K562 (cell line): Measurements from ENCODE around the gene ANKS1A. TPM values are rescaled to one million over a fixed set of nuclear protein-coding genes. Genes with fewer than 3 reads are reported as not detected.

Source experiments
- C11orf30 ChIP-seq: fragments of 450-650 bp; IDR thresholded peaks from 2 replicates; pipeline ENCODE4 v1.6.1; 2016; ENCODE audit warnings: low read depth, mild to moderate bottlenecking
- CHCHD3 ChIP-seq: fragments of 250-450 bp; sonication (Bioruptor Pico); IDR thresholded peaks from 2 replicates; pipeline ENCODE4 v2.1.2; 2022; ENCODE audit warnings: mild to moderate bottlenecking
- CREB3 ChIP-seq: fragments of 450-650 bp; conservative IDR thresholded peaks from 2 replicates; pipeline ENCODE4 v1.6.1; 2016; ENCODE audit warnings: missing genetic modification characterization, low read depth, mild to moderate bottlenecking, missing compliant biosample characterization, moderate library complexity
- EGR1 ChIP-seq: fragments of 450-650 bp; conservative IDR thresholded peaks from 2 replicates; pipeline ENCODE4 v1.6.1; 2017; ENCODE audit warnings: mild to moderate bottlenecking
- HCFC1 ChIP-seq: IDR thresholded peaks from 2 replicates; pipeline ENCODE4 v1.6.1; 2012; ENCODE audit warnings: low read depth, low read length, improper control_type of control experiment
- MAFG ChIP-seq: fragments of 450-650 bp; conservative IDR thresholded peaks from 2 replicates; pipeline ENCODE4 v1.6.1; 2016; ENCODE audit warnings: missing genetic modification characterization, missing compliant biosample characterization
- MCM3 ChIP-seq: fragments of 450-650 bp; IDR thresholded peaks from 2 replicates; pipeline ENCODE4 v1.6.1; 2016
- NFE2L1 ChIP-seq: fragments of 450-650 bp; IDR thresholded peaks from 2 replicates; pipeline ENCODE4 v1.6.1; 2016; ENCODE audit warnings: missing genetic modification characterization, low read depth, mild to moderate bottlenecking, missing compliant biosample characterization, moderate library complexity, borderline replicate concordance
- NFIX ChIP-seq: fragments of 250-450 bp; sonication (Bioruptor Pico); IDR thresholded peaks from 2 replicates; pipeline ENCODE4 v1.4.0; 2020; ENCODE audit warnings: low read depth, mild to moderate bottlenecking, moderate library complexity
- PHF8 ChIP-seq: fragments of 200-600 bp; sonication (generic); IDR thresholded peaks from 2 replicates; pipeline ENCODE4 v1.6.1; 2012; ENCODE audit warnings: mixed run types, mild to moderate bottlenecking, inconsistent platforms, low read length, moderate library complexity, borderline replicate concordance
- POLR2H ChIP-seq: IDR thresholded peaks from 2 replicates; pipeline ENCODE4 v1.6.1; 2016; ENCODE audit warnings: missing genetic modification characterization, low read depth, mild to moderate bottlenecking, control low read depth, missing compliant biosample characterization, moderate library complexity
- RFX7 ChIP-seq: fragments of 250-450 bp; sonication (Bioruptor Pico); IDR thresholded peaks from 2 replicates; pipeline ENCODE4 v1.5.1; 2021; ENCODE audit warnings: mild to moderate bottlenecking
- SAP30 ChIP-seq: fragments of 200-600 bp; sonication (generic); IDR thresholded peaks from 2 replicates; pipeline ENCODE4 v1.6.1; 2012; ENCODE audit warnings: borderline replicate concordance, low read depth, mild to moderate bottlenecking, moderate library complexity, low read length, control low read depth, inconsistent platforms; ENCODE audit not compliant: insufficient read depth, poor library complexity, severe bottlenecking
- THRA ChIP-seq: fragments of 450-650 bp; IDR thresholded peaks from 2 replicates; pipeline ENCODE4 v1.6.1; 2017; ENCODE audit warnings: mild to moderate bottlenecking, moderate library complexity
- TOE1 ChIP-seq, 2 experiments: fragments of 450-650 bp in 1 of 2; sonication (generic) in 1 of 2; formaldehyde crosslinking in 1 of 2; IDR thresholded peaks; 2 replicates each; pipeline versions ENCODE4 v1.7.1 to v1.8.0; 2016 to 2022; ENCODE audit warnings: borderline replicate concordance in 2 of 2, mild to moderate bottlenecking in 2 of 2, antibody characterized with exemption in 1 of 2, inconsistent platforms in 1 of 2, low read depth in 1 of 2, missing genetic modification reagents in 1 of 2, moderate library complexity in 1 of 2
- TRIM25 ChIP-seq: fragments of 450-650 bp; IDR thresholded peaks from 2 replicates; pipeline ENCODE4 v1.7.0; 2016; ENCODE audit warnings: borderline replicate concordance
- ZNF184 ChIP-seq: sonication (generic); formaldehyde crosslinking; IDR thresholded peaks from 2 replicates; pipeline ENCODE4 v1.5.0; 2020; ENCODE audit warnings: missing genetic modification reagents
- ZNF217 ChIP-seq: sonication (generic); formaldehyde crosslinking; IDR thresholded peaks from 2 replicates; pipeline ENCODE4 v1.8.0; 2022; ENCODE audit warnings: mild to moderate bottlenecking, missing genetic modification reagents
- ZNF316 ChIP-seq: fragments of 450-650 bp; IDR thresholded peaks from 2 replicates; pipeline ENCODE4 v1.6.1; 2016
- ZNF354B ChIP-seq: fragments of 250-450 bp; sonication (Bioruptor Pico); IDR thresholded peaks from 2 replicates; pipeline ENCODE4 v1.4.0; 2020
- ZNF75A ChIP-seq: fragments of 450-650 bp; formaldehyde crosslinking; IDR thresholded peaks from 2 replicates; pipeline ENCODE4 v1.4.0; 2020; ENCODE audit warnings: mild to moderate bottlenecking
- ZNF766 ChIP-seq: fragments of 200-800 bp; sonication (Bioruptor generic); conservative IDR thresholded peaks from 2 replicates; pipeline ENCODE4 v1.6.1; 2016; ENCODE audit warnings: missing genetic modification characterization, missing compliant biosample characterization
- polyA plus RNA-seq, 8 experiments: library from polyadenylated mRNA; depleted of rRNA in 4 of 8; stranded (reverse) in 5 of 8; unstranded in 3 of 8; fragments of >200 nt; fragmentation: Nextera tagmentation in 2 of 8; fragmentation: Illumina TruSeq in 1 of 8; extraction: Ambion mirVana in 2 of 8; extraction: Trizol in 1 of 8; gene quantifications; 2 replicates each; pipeline versions ENCODE4 v1.2.1 to v1.2.3, GENCODE V29; 2011 to 2014; ENCODE audit warnings: inconsistent platforms in 1 of 8, missing spikeins in 1 of 8
- total RNA-seq, 7 experiments: library from RNA; depleted of rRNA in 6 of 7; stranded (reverse); fragments of >200 nt in 6 of 7; fragmentation: Illumina TruSeq in 2 of 7; extraction: Trizol in 2 of 7; gene quantifications; 2 replicates each; pipeline versions ENCODE4 v1.2.1 to v1.2.3, GENCODE V29; 2011 to 2021; ENCODE audit warnings: low replicate concordance in 1 of 7

Gene ANKS1A
- total and polyA plus RNA-seq, 9 of the 15 experiments (the other 6 are each of a cell fraction or from before 2014, with no cell fraction given): 1.1 to 13.8 (median 5.3) TPM

- TF ChIP-seq MCM3 (no peak), NFE2L1 (tag) (no peak), MAFG (tag) (no peak), ZNF354B (CRISPR knock-in tag) (no peak), HCFC1 (no peak), CREB3 (tag) (no peak), C11orf30 (peak; percentile 64; the same call in 1 of the 2 replicates), CHCHD3 (no peak), ZNF217 (CRISPR knock-in tag) (no peak), ZNF766 (CRISPR knock-in tag) (no peak), THRA (no peak), ZNF75A (CRISPR knock-in tag) (no peak), NFIX (no peak), TRIM25 (no peak), POLR2H (tag) (no peak), SAP30 (no peak), EGR1 (no peak), ZNF184 (CRISPR knock-in tag) (no peak), PHF8 (no peak), TOE1 (IDR thresholded peaks at IDR 0.05; ENCODE audit: borderline replicate concordance) (no peak), TOE1 (CRISPR knock-in tag; IDR thresholded peaks at IDR 0.05; ENCODE audit: borderline replicate concordance, low read depth) (no peak), RFX7 (CRISPR knock-in tag) (no peak), ZNF316 (peak; percentile 74)
Observed at GRCh38 chr6:34970488-34970887, 81.4 kb downstream of the ANKS1A start (continued).
